GM12872 (cell line): Measurements from ENCODE around the gene SSTR4.

ENCODE experiments used
- TF ChIP-seq, protein P1 (sequence below): IDR thresholded peaks from 3 replicates; pipeline ENCODE4 v1.5.1; 2011; ENCODE audit warnings: low read depth, mild to moderate bottlenecking, low read length, moderate library complexity; ENCODE audit not compliant: insufficient read depth

Gene SSTR4

DNA sequence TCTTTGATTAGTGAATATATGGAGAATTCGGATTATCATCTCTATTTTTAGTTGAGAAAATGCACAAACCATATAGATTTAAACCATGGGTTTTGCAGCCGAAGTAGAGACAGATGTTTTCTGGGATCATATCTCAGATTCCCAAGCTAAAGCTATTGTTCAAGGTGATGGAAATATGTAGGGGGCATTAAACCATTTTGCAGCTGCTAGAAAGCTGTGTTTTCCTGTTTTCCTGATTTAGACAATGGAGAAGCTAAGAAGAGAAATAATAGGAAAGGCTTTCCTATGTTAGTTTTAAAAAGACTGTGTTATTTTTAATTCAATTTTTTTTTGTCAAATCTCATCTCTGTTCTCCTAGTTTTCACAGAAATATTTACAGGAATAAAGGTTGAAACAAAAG, 44.8 kb downstream of the SSTR4 start:
- TF ChIP-seq, protein P1, sequence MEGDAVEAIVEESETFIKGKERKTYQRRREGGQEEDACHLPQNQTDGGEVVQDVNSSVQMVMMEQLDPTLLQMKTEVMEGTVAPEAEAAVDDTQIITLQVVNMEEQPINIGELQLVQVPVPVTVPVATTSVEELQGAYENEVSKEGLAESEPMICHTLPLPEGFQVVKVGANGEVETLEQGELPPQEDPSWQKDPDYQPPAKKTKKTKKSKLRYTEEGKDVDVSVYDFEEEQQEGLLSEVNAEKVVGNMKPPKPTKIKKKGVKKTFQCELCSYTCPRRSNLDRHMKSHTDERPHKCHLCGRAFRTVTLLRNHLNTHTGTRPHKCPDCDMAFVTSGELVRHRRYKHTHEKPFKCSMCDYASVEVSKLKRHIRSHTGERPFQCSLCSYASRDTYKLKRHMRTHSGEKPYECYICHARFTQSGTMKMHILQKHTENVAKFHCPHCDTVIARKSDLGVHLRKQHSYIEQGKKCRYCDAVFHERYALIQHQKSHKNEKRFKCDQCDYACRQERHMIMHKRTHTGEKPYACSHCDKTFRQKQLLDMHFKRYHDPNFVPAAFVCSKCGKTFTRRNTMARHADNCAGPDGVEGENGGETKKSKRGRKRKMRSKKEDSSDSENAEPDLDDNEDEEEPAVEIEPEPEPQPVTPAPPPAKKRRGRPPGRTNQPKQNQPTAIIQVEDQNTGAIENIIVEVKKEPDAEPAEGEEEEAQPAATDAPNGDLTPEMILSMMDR: no peak

DNA sequence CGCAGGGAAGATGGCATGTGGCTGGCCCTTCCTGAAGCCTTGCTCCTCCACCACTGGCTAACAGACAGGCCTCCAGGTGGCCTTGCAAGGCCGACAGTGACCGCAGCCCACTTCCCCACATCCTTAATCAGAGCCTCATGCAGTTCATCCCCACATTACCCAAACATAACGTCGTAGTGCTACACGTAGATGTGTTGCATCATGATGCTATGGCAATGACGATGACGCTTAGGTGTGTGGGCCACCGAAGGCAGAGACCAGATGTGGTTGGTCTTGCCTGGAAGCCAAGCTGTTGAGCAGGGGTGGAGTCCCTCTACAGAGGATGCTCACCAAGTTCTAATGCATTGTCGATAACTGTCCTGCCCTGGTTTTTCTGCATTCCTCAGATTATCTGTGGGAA, 45.4 kb downstream of the SSTR4 start:
- TF ChIP-seq, protein P1: no peak

- TF ChIP-seq, protein P1: no peak
These were observed 46.2 kb downstream of the SSTR4 start for GRCh38 chr20:23081263-23081819.

DNA sequence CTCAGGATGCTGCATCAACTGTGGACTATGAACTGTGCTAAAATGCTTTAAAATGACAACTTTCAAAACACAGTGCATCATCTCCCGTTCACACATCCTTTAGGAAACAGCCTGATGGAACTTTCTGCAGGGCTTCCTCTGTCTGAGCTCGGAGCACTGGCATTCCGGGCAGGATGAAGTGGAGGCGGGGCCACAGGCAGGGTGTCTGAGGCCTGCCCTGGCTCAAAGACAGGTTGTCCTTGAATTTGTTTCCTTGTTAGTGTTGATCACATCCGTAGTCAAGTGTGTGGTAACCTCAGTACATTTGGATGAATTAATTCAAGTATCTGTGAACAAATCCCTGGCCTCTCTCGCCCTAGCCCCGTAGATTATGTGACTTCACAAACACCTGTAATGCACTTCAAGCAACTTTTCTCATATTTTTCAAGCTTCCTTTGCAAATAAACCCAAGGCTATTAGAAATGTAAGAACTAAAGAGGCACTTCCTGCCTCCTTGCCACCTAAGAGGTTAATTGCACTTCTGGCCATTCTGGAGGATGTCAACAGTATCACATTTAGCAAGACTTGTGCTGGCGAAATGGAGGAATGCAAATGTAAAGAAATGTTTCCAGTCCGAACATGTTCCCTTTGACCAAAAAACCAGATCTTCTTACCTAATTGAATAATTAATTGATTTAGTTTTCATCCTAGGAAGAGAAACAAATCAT, 47.9 kb downstream of the SSTR4 start:
- TF ChIP-seq, protein P1: no peak

DNA sequence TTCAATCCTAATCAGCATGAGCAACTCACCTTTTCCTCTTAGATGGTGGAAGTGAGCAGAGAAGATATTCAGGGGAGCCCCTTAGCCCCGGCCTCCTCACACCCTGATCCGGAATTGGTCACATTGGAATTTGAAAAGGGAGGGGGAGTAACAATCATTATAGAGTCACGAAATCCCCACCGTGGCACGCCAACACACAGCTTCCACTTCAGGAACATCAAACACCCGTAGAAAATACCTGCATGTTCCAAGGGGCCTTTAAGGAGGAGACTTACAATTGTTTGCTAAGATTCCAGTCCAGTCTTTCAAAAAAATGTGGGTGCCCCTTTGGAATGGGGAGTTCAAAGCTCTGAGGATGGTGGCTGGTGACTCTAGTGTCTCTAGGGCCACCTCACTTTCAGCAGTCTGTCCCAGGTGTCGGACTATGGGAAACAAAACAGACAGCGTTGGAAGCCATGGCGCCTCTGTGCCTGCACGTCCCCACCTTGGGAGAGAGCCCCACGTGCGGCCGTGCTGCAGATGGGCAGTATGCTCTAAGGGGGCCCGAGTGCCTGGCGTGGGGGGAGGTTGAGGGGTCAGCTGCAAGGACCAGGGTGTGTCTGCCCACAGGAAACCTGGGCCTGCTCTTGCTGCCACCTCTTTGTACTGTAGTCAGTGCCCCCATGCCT, 48.6 kb downstream of the SSTR4 start:
- TF ChIP-seq, protein P1: no peak

DNA sequence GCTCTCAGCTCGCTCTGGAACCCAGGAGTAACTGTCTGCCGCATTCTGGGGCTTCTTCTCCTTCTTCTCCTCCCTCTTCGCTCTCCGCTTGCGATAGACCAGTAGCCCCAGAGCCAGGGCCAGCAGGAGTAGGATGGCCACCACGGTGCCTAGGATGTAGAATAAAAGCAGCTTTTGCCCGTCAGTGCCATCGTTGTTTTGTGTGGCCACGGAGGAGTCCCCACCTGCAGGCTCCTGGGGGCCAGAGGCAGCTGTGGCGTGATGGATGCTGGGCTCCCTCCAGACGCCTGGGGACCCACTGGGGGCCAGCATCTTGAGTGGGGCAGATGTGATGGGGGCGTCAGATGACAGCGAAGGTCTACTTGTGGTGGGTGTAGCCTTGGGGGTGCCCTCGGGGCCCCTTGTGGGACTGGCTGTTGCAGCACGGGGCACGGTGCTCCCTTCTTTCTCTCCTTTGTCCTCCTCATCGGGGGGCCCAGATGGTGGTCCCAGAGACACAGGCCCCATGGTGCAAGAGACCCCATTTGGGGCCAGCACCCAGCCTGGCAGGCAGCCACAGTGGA, 49.3 kb downstream of the SSTR4 start:
- TF ChIP-seq, protein P1: no peak

GRCh38 chr20:23084845-23085365, 49.8 kb downstream of the SSTR4 start:
- TF ChIP-seq, protein P1: no peak
